ENCODE data around the gene TTC33.

TTC33 gene

GRCh38 chr5:40681363-40682153 is 74.2 kb downstream of the TTC33 start:
- Histone ChIP-seq H3K9ac (ENCODE audit: low read depth, low read length, poor library complexity, severe bottlenecking) (peak overlapping the region; percentile 94), H3K4me2 (ENCODE audit: low read depth, low read length, poor library complexity, severe bottlenecking) (peak overlapping the region; percentile 89), H3F3A (ENCODE audit: low read depth) (no peaks in the 10 kb centered on the region; the same call in 1 of the 2 replicates), H3K9me3 (ENCODE audit: insufficient read depth, low read depth, low read length) (no peaks in the 10 kb centered on the region), H2AFZ (ENCODE audit: low read length) (no peak overlapping the region), H3K79me2 (ENCODE audit: insufficient read depth, low read length) (peaks cover 88% of the 10 kb centered on the region), H3K9me2 (replicated peaks; ENCODE audit: low read depth, low read length) (no peaks in the 10 kb centered on the region), H4K20me1 (ENCODE audit: insufficient read depth, low read length, poor library complexity, severe bottlenecking) (peaks cover 65% of the 10 kb centered on the region), H3K4me3 (ENCODE audit: low read length, poor library complexity, severe bottlenecking) (peak overlapping the region; percentile 94), H3K27me3 (ENCODE audit: insufficient read depth, low read length, poor library complexity, severe bottlenecking) (no peaks in the 10 kb centered on the region), H3K36me3 (ENCODE audit: insufficient read depth, low read length) (peaks cover 21% of the 10 kb centered on the region), H3K4me1 (ENCODE audit: insufficient read depth, low read length, poor library complexity, severe bottlenecking) (peaks cover 65% of the 10 kb centered on the region)
- no peak for TF ChIP-seq EZH2phosphoT487 (IDR thresholded peaks at IDR 0.05; ENCODE audit: borderline replicate concordance)
- TF ChIP-seq CTCF (conservative IDR thresholded peaks at IDR 0.05; ENCODE audit: low read length), result no peak

- peak overlapping the region; percentile 94 for H3K9ac ChIP-seq (ENCODE audit: low read depth, low read length, poor library complexity, severe bottlenecking)
These were observed 74.9 kb downstream of the TTC33 start for GRCh38 chr5:40680741-40681362.

More at GRCh38 chr5:40680741-40681362, 74.9 kb downstream of the TTC33 start:
- Histone ChIP-seq H4K20me1 (ENCODE audit: insufficient read depth, low read length, poor library complexity, severe bottlenecking) (peaks cover 58% of the 10 kb centered on the region), H3K4me1 (ENCODE audit: insufficient read depth, low read length, poor library complexity, severe bottlenecking) (peaks cover 65% of the 10 kb centered on the region), H3K9me2 (replicated peaks; ENCODE audit: low read depth, low read length) (no peaks in the 10 kb centered on the region), H2AFZ (ENCODE audit: low read length) (no peak overlapping the region), H3K9me3 (ENCODE audit: insufficient read depth, low read depth, low read length) (no peaks in the 10 kb centered on the region), H3K27me3 (ENCODE audit: insufficient read depth, low read length, poor library complexity, severe bottlenecking) (no peaks in the 10 kb centered on the region), H3F3A (ENCODE audit: low read depth) (no peaks in the 10 kb centered on the region; the same call in 1 of the 2 replicates), H3K79me2 (ENCODE audit: insufficient read depth, low read length) (peaks cover 83% of the 10 kb centered on the region), H3K4me2 (ENCODE audit: low read depth, low read length, poor library complexity, severe bottlenecking) (peak overlapping the region; percentile 89), H3K36me3 (ENCODE audit: insufficient read depth, low read length) (peaks cover 14% of the 10 kb centered on the region), H3K4me3 (ENCODE audit: low read length, poor library complexity, severe bottlenecking) (peak overlapping the region; percentile 94)
- TF ChIP-seq EZH2phosphoT487 (IDR thresholded peaks at IDR 0.05; ENCODE audit: borderline replicate concordance) (no peak), CTCF (conservative IDR thresholded peaks at IDR 0.05; ENCODE audit: low read length) (peak; percentile 60)
